ENCODE measurements around the gene LPAR3.

- TF ChIP-seq ZNF416 (tag by site-specific recombination; IDR thresholded peaks at IDR 0.05): no peak
- TF ChIP-seq KLF8 (tag by site-specific recombination; IDR thresholded peaks at IDR 0.05): no peak
- TF ChIP-seq ZFP37 (tag by site-specific recombination; IDR thresholded peaks at IDR 0.05): no peak
- TF ChIP-seq, protein P1, sequence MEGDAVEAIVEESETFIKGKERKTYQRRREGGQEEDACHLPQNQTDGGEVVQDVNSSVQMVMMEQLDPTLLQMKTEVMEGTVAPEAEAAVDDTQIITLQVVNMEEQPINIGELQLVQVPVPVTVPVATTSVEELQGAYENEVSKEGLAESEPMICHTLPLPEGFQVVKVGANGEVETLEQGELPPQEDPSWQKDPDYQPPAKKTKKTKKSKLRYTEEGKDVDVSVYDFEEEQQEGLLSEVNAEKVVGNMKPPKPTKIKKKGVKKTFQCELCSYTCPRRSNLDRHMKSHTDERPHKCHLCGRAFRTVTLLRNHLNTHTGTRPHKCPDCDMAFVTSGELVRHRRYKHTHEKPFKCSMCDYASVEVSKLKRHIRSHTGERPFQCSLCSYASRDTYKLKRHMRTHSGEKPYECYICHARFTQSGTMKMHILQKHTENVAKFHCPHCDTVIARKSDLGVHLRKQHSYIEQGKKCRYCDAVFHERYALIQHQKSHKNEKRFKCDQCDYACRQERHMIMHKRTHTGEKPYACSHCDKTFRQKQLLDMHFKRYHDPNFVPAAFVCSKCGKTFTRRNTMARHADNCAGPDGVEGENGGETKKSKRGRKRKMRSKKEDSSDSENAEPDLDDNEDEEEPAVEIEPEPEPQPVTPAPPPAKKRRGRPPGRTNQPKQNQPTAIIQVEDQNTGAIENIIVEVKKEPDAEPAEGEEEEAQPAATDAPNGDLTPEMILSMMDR (tag by site-specific recombination; IDR thresholded peaks at IDR 0.05): no peak
- TF ChIP-seq, protein P2, sequence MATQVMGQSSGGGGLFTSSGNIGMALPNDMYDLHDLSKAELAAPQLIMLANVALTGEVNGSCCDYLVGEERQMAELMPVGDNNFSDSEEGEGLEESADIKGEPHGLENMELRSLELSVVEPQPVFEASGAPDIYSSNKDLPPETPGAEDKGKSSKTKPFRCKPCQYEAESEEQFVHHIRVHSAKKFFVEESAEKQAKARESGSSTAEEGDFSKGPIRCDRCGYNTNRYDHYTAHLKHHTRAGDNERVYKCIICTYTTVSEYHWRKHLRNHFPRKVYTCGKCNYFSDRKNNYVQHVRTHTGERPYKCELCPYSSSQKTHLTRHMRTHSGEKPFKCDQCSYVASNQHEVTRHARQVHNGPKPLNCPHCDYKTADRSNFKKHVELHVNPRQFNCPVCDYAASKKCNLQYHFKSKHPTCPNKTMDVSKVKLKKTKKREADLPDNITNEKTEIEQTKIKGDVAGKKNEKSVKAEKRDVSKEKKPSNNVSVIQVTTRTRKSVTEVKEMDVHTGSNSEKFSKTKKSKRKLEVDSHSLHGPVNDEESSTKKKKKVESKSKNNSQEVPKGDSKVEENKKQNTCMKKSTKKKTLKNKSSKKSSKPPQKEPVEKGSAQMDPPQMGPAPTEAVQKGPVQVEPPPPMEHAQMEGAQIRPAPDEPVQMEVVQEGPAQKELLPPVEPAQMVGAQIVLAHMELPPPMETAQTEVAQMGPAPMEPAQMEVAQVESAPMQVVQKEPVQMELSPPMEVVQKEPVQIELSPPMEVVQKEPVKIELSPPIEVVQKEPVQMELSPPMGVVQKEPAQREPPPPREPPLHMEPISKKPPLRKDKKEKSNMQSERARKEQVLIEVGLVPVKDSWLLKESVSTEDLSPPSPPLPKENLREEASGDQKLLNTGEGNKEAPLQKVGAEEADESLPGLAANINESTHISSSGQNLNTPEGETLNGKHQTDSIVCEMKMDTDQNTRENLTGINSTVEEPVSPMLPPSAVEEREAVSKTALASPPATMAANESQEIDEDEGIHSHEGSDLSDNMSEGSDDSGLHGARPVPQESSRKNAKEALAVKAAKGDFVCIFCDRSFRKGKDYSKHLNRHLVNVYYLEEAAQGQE (tag by site-specific recombination; IDR thresholded peaks at IDR 0.05): no peak
- TF ChIP-seq ZSCAN16 (tag by site-specific recombination; IDR thresholded peaks at IDR 0.05): no peak
- no peak for TF ChIP-seq SETDB1 (IDR thresholded peaks at IDR 0.05; ENCODE audit: insufficient read length, low read length)
- TF ChIP-seq BCL6B (tag by site-specific recombination; IDR thresholded peaks at IDR 0.05): no peak
Measured at GRCh38 chr1:84839544-84839943, 53.5 kb downstream of the LPAR3 start.
